HCT116 (cell line): ENCODE data around the gene ACER2. TPM values are rescaled to one million over a fixed set of nuclear protein-coding genes. Genes with fewer than 3 reads are reported as not detected.
A peak's percentile ranks its signal among the peaks of the same experiment; 100 is the strongest.

Experiments used
- ATAC-seq: fragments of 200-7000 bp; cut with Tn5 transposase; 2 replicates; pipeline ENCODE4 v1.9.1; 2020; ENCODE audit warnings: mild to moderate bottlenecking, moderate library complexity
- BruUV-seq: library from RNA; stranded (reverse); fragments of 400-500 nt; replicated peaks from 2 replicates; lab custom pipeline; 2021; lab: Mats Ljungman, UMichigan
- CTCF ChIA-PET: fragments of 300-600 bp; sonication (Branson Sonifier 250); formaldehyde crosslinking; loops from one replicate; lab custom pipeline; 2021; ENCODE audit warnings: antibody characterized with exemption; lab: Charles Lee
- POLR2A ChIA-PET: fragments of 300-600, 350-600 bp; sonication (Branson Sonifier 250); formaldehyde crosslinking; loops from one replicate; lab custom pipeline; 2021; ENCODE audit warnings: antibody characterized with exemption; lab: Charles Lee
- RAD21 ChIA-PET, 2 experiments: fragments of 300-600 bp; sonication (Branson Sonifier 250); formaldehyde crosslinking; loops; one replicate each; lab custom pipeline; 2023; ENCODE audit warnings: low total read pairs in 2 of 2; ENCODE audit not compliant: uncharacterized antibody in 2 of 2, unreplicated experiment in 2 of 2, low non-redundant PET in 1 of 2; lab: Charles Lee
- DNase-seq: peaks from one replicate; pipeline ENCODE4 v3.0.0-alpha.2; 2010; ENCODE audit warnings: low read depth, low spot score
- H2AFZ ChIP-seq: fragments of 200-600 bp; shearing (Covaris generic), sonication (generic); 2 replicates; pipeline ENCODE4 v1.6.1; 2017; ENCODE audit warnings: low read depth, mixed run types, mixed read lengths, antibody characterized with exemption, low read length; ENCODE audit not compliant: poor library complexity, severe bottlenecking
- H3K27ac ChIP-seq: 2 replicates; pipeline ENCODE4 v1.5.1; 2012; ENCODE audit warnings: low read depth, low read length
- H3K27me3 ChIP-seq: fragments of 200-600 bp; sonication (generic); 2 replicates; pipeline ENCODE4 v1.6.1; 2016; ENCODE audit warnings: mixed run types, low read length, mixed read lengths; ENCODE audit not compliant: insufficient read depth
- H3K36me3 ChIP-seq, 2 experiments: fragments of 200-500 bp in 1 of 2; fragments of 200-600 bp in 1 of 2; sonication (Bioruptor generic) in 1 of 2; sonication (generic) in 1 of 2; 2 replicates each; pipeline versions ENCODE4 v1.5.1 to v1.6.1; 2014 to 2016; ENCODE audit warnings: low read length in 2 of 2, inconsistent platforms in 1 of 2, mixed read lengths in 1 of 2, mixed run types in 1 of 2; ENCODE audit not compliant: insufficient read depth in 2 of 2, control insufficient read depth in 1 of 2
- H3K4me1 ChIP-seq, 2 experiments: fragments of 200-600 bp in 1 of 2; sonication (generic) in 1 of 2; 2 replicates each; pipeline versions ENCODE4 v1.5.1 to v1.6.1; 2012 to 2017; ENCODE audit warnings: low read length in 2 of 2, inconsistent platforms in 1 of 2, mild to moderate bottlenecking in 1 of 2, mixed read lengths in 1 of 2, mixed run types in 1 of 2, moderate library complexity in 1 of 2; ENCODE audit not compliant: insufficient read depth in 2 of 2, control insufficient read depth in 1 of 2
- H3K4me2 ChIP-seq: fragments of 200-600 bp; sonication (generic); 2 replicates; pipeline ENCODE4 v1.6.1; 2017; ENCODE audit warnings: mixed run types, low read length, mixed read lengths
- H3K4me3 ChIP-seq, 2 experiments: fragments of 200-600 bp in 1 of 2; sonication (generic) in 1 of 2; replicated peaks in 1 of 2; 2 replicates each; pipeline ENCODE4 v1.5.1; 2011 to 2016; ENCODE audit warnings: low read length in 2 of 2, control low read depth in 1 of 2, low read depth in 1 of 2, mild to moderate bottlenecking in 1 of 2, mixed read lengths in 1 of 2, mixed run types in 1 of 2
- H3K79me2 ChIP-seq: fragments of 200-600 bp; sonication (generic); 2 replicates; pipeline ENCODE4 v1.6.1; 2017; ENCODE audit warnings: mild to moderate bottlenecking, mixed run types, low read length, moderate library complexity, mixed read lengths; ENCODE audit not compliant: insufficient read depth
- H3K9ac ChIP-seq: fragments of 200-600 bp; sonication (generic); 2 replicates; pipeline ENCODE4 v1.6.1; 2016; ENCODE audit warnings: low read length, mixed read lengths
- H3K9me2 ChIP-seq: fragments of 200-600 bp; sonication (generic), shearing (Covaris generic); 2 replicates; pipeline ENCODE4 v1.6.1; 2017; ENCODE audit warnings: mixed run types, mild to moderate bottlenecking, moderate library complexity; ENCODE audit not compliant: insufficient read depth
- H3K9me3 ChIP-seq, 2 experiments: fragments of 200-500 bp in 1 of 2; fragments of 200-600 bp in 1 of 2; sonication (Bioruptor generic) in 1 of 2; sonication (generic) in 1 of 2; 2 replicates each; pipeline ENCODE4 v1.6.1; 2014 to 2017; ENCODE audit warnings: low read length in 2 of 2, mixed read lengths in 2 of 2, inconsistent platforms in 1 of 2, low read depth in 1 of 2, mild to moderate bottlenecking in 1 of 2, mixed run types in 1 of 2, moderate library complexity in 1 of 2; ENCODE audit not compliant: control insufficient read depth in 1 of 2, insufficient read depth in 1 of 2
- H4K20me1 ChIP-seq: fragments of 200-600 bp; sonication (generic), shearing (Covaris generic); 2 replicates; pipeline ENCODE4 v1.6.1; 2017; ENCODE audit warnings: mixed run types, mild to moderate bottlenecking, moderate library complexity; ENCODE audit not compliant: insufficient read depth
- ATF3 ChIP-seq: IDR thresholded peaks from 2 replicates; pipeline ENCODE4 v1.6.1; 2012
- CBX3 ChIP-seq: IDR thresholded peaks from 2 replicates; pipeline ENCODE4 v1.6.1; 2012; ENCODE audit warnings: low read depth
- EZH2 ChIP-seq: fragments of 200-600 bp; sonication (generic); IDR thresholded peaks from 2 replicates; pipeline ENCODE4 v1.6.1; 2017; ENCODE audit warnings: antibody characterized with exemption, mixed run types
- MAX ChIP-seq: IDR thresholded peaks from 2 replicates; pipeline ENCODE4 v1.6.1; 2012
- RAD21 ChIP-seq: IDR thresholded peaks from 2 replicates; pipeline ENCODE4 v1.6.1; 2012; ENCODE audit warnings: low read depth, mild to moderate bottlenecking
- REST ChIP-seq: IDR thresholded peaks from 2 replicates; pipeline ENCODE4 v1.6.1; 2012; ENCODE audit warnings: low read depth
- SIN3A ChIP-seq: IDR thresholded peaks from 2 replicates; pipeline ENCODE4 v1.6.1; 2012; ENCODE audit warnings: low read depth
- SP1 ChIP-seq: IDR thresholded peaks from 2 replicates; pipeline ENCODE4 v1.6.1; 2012; ENCODE audit warnings: low read depth
- TCF7L2 ChIP-seq: IDR thresholded peaks from 2 replicates; pipeline ENCODE4 v1.7.0; 2011; ENCODE audit warnings: borderline replicate concordance, inconsistent platforms; ENCODE audit not compliant: insufficient read depth, insufficient read length; ENCODE audit errors: extremely low read depth
- ZBTB33 ChIP-seq: IDR thresholded peaks from 2 replicates; pipeline ENCODE4 v1.6.1; 2011; ENCODE audit warnings: mild to moderate bottlenecking, low read length, moderate library complexity; ENCODE audit not compliant: insufficient replicate concordance; ENCODE audit errors: extremely low read depth
- ZNF274 ChIP-seq: fragments of 200-500 bp; sonication (Bioruptor generic); IDR thresholded peaks from 2 replicates; pipeline ENCODE4 v1.6.1; 2014; ENCODE audit warnings: mild to moderate bottlenecking, low read depth, low read length, inconsistent platforms
- intact Hi-C: fragments of 100-400 bp; cut with micrococcal nuclease; formaldehyde crosslinking; loops from 2 replicates; pipeline ENCODE4 v1.10.0; 2022
- total RNA-seq: library from RNA; stranded (reverse); gene quantifications from one replicate; pipeline ENCODE4 v1.2.1, GENCODE V29; 2021; ENCODE audit not compliant: unreplicated experiment

Gene ACER2
- total RNA-seq, 1 experiment from 2014 or later, result 4.3 TPM

- H3K4me2 ChIP-seq, result no peak overlapping the region
- H3K4me1 ChIP-seq, result peaks cover 9 to 19% of the 10 kb centered on the region in 2 experiments
- H4K20me1 ChIP-seq, result no peaks in the 10 kb centered on the region
- ChIA-PET POLR2A (no interaction called here), CTCF (no interaction called here), RAD21 (no interaction called here)
- H2AFZ ChIP-seq, result no peak overlapping the region
- DNase-seq (no peak), ATAC-seq (no peak)
- peaks cover 0 to 5% of the 10 kb centered on the region in 2 experiments; a peak in 1 of 4 replicates for H3K9me3 ChIP-seq
- no peak overlapping the region for H3K9ac ChIP-seq
- no peaks in the 10 kb centered on the region for H3K9me2 ChIP-seq
- no peaks in the 10 kb centered on the region for H3K79me2 ChIP-seq
- H3K27me3 ChIP-seq, result no peaks in the 10 kb centered on the region
- no peak overlapping the region for H3K4me3 ChIP-seq
- no TSS peak for BruUV-seq
- intact Hi-C loops, result no loop called here
- H3K36me3 ChIP-seq, result no peaks in the 10 kb centered on the region
- TF ChIP-seq RAD21 (peak; percentile 22; the same call in 1 of the 2 replicates), CBX3 (no peak)
- no peak overlapping the region for H3K27ac ChIP-seq
These were observed 3.0 kb upstream of the ACER2 start for GRCh38 chr9:19405771-19406170.

GRCh38 chr9:19408316-19408692 lies 505 bp upstream of the ACER2 start:
- Histone ChIP-seq H3K4me1 (peaks cover 9 to 29% of the 10 kb centered on the region in 2 experiments), H3K36me3 (no peaks in the 10 kb centered on the region), H3K9ac (no peak overlapping the region), H3K79me2 (no peaks in the 10 kb centered on the region), H3K4me2 (peak overlapping the region; percentile 100), H3K27me3 (no peaks in the 10 kb centered on the region), H3K27ac (no peak overlapping the region), H3K9me3 (no peaks in the 10 kb centered on the region), H3K9me2 (no peaks in the 10 kb centered on the region), H2AFZ (no peak overlapping the region), H4K20me1 (no peaks in the 10 kb centered on the region), H3K4me3 (peak overlapping the region in 1 of 2 experiments; percentile 88; a peak in 1 of 4 replicates)
- no TSS peak for BruUV-seq
- TF ChIP-seq TCF7L2 (no peak), ATF3 (no peak), EZH2 (no peak), MAX (no peak), ZBTB33 (no peak), ZNF274 (no peak), CBX3 (no peak), REST (no peak), SP1 (no peak), SIN3A (no peak)
- DNase-seq (no peak), ATAC-seq (0 out of 2 replicates have a peak, but pooled peaks have one; percentile 3)
- CTCF ChIA-PET, result no interaction called here
- intact Hi-C loops, result loop anchor here (1.0 kb wide), 1 partner anchor 28 kb away; the partner anchor contains the start of gene RPS6
- POLR2A ChIA-PET, result interaction anchor here (0.9 to 1.2 kb wide), 2 partner anchors 33 to 359 kb away, joined by 3 read pairs; partner anchors contain the start of gene RRAGA
- RAD21 ChIA-PET, result no interaction called here
